CD4-positive, CD25-positive, alpha-beta regulatory T cell (primary cell): Measurements from ENCODE around the gene CRHR2. TPM values are rescaled to one million over a fixed set of nuclear protein-coding genes. Genes with fewer than 3 reads are reported as not detected.
"Not testable (repeated sequence)": the region's sequence is repeated elsewhere in the genome, so short reads cannot be mapped to it uniquely, and the experiment has no call there.

Source experiments
- ATAC-seq, 2 donors: fragments of 150-1000 bp; cut with Tn5 transposase; one replicate each; pipeline ENCODE4 v1.10.0; 2021; ENCODE audit warnings: low read depth in 2 of 2, moderate number of reproducible peaks in 2 of 2, moderate library complexity in 1 of 2
- DNase-seq, 3 donors: peaks; one replicate each; pipeline versions ENCODE4 v3.0.0 to v3.0.0-alpha.2; 2012 to 2022; ENCODE audit warnings: mixed read lengths in 1 of 3
- H3K27ac ChIP-seq: one replicate; pipeline ENCODE4 v1.7.0; 2013; ENCODE audit warnings: mild to moderate bottlenecking, low read length; ENCODE audit not compliant: insufficient read depth, poor library complexity, severe bottlenecking
- H3K27me3 ChIP-seq: one replicate; pipeline ENCODE4 v1.7.0; 2013; ENCODE audit warnings: low read length; ENCODE audit not compliant: control insufficient read depth, insufficient read depth
- H3K36me3 ChIP-seq: one replicate; pipeline ENCODE4 v1.7.0; 2013; ENCODE audit warnings: mild to moderate bottlenecking, low read length, moderate library complexity; ENCODE audit not compliant: control insufficient read depth, insufficient read depth
- H3K4me1 ChIP-seq: 2 replicates; pipeline ENCODE4 v1.7.0; 2013; ENCODE audit warnings: mild to moderate bottlenecking, low read length; ENCODE audit not compliant: insufficient read depth, control insufficient read depth, poor library complexity, severe bottlenecking
- H3K4me3 ChIP-seq: one replicate; pipeline ENCODE4 v1.7.0; 2013; ENCODE audit warnings: low read depth, mild to moderate bottlenecking, low read length, moderate library complexity
- H3K9me3 ChIP-seq, 2 experiments: 1 replicate in 1 of 2; 2 replicates in 1 of 2; pipeline ENCODE4 v1.7.0; 2013; ENCODE audit warnings: low read length in 2 of 2, mild to moderate bottlenecking in 1 of 2, moderate library complexity in 1 of 2; ENCODE audit not compliant: control insufficient read depth in 2 of 2
- H3K27ac Mint-ChIP-seq, 3 donors: one replicate each; pipeline ENCODE4 v1.8.0; 2020 to 2022; ENCODE audit warnings: mild to moderate bottlenecking in 3 of 3, mixed read lengths in 3 of 3, moderate library complexity in 2 of 3
- H3K27me3 Mint-ChIP-seq: one replicate; pipeline ENCODE4 v1.8.0; 2022; ENCODE audit warnings: mild to moderate bottlenecking, mixed read lengths
- H3K36me3 Mint-ChIP-seq: one replicate; pipeline ENCODE4 v1.8.0; 2020; ENCODE audit warnings: mixed read lengths
- H3K4me1 Mint-ChIP-seq, 4 donors: one replicate each; pipeline ENCODE4 v1.8.0; 2020 to 2022; ENCODE audit warnings: mixed read lengths in 4 of 4, mild to moderate bottlenecking in 1 of 4
- H3K4me3 Mint-ChIP-seq, 4 donors: one replicate each; pipeline ENCODE4 v1.8.0; 2020 to 2022; ENCODE audit warnings: mild to moderate bottlenecking in 4 of 4, mixed read lengths in 4 of 4, moderate library complexity in 3 of 4
- H3K9me3 Mint-ChIP-seq, 7 donors: one replicate each; pipeline ENCODE4 v1.8.0; 2020 to 2022; ENCODE audit warnings: mixed read lengths in 7 of 7, mild to moderate bottlenecking in 3 of 7, moderate library complexity in 2 of 7
- polyA plus RNA-seq, 4 donors: library from polyadenylated mRNA; unstranded; fragments of 300-500 nt; fragmentation: Illumina TruSeq; gene quantifications; one replicate each; pipeline ENCODE4 v1.2.3, GENCODE V29; 2021
- total RNA-seq: library from RNA; stranded (reverse); gene quantifications from one replicate; pipeline ENCODE4 v1.2.3, GENCODE V29; 2022

Gene CRHR2
- total and polyA plus RNA-seq, 5 donors from 2014 or later: not detected

GRCh38 chr7:30642322-30642721 lies 39.9 kb downstream of the CRHR2 start:
- peak overlapping the region in 1 of 3 donors; percentile 54 for H3K27ac Mint-ChIP-seq
- not testable (repeated sequence) for H3K4me1 ChIP-seq, H3K27me3 ChIP-seq, H3K4me1 Mint-ChIP-seq, H3K36me3 Mint-ChIP-seq, H3K27ac ChIP-seq, DNase-seq, H3K4me3 ChIP-seq, H3K27me3 Mint-ChIP-seq, H3K36me3 ChIP-seq, H3K9me3 Mint-ChIP-seq, ATAC-seq, H3K4me3 Mint-ChIP-seq, H3K9me3 ChIP-seq

- no peaks in the 10 kb centered on the region for H3K27me3 ChIP-seq
- ATAC-seq (no peak), DNase-seq (no peak)
- H3K36me3 ChIP-seq: peaks cover 42% of the 10 kb centered on the region
- H3K4me3 Mint-ChIP-seq: no peak overlapping the region
- peaks cover 0 to 2% (median 0%) of the 10 kb centered on the region in 4 donors for H3K4me1 Mint-ChIP-seq
- no peak overlapping the region for H3K27ac Mint-ChIP-seq
- no peaks in the 10 kb centered on the region for H3K4me1 ChIP-seq
- no peak overlapping the region for H3K27ac ChIP-seq
- no peak overlapping the region for H3K4me3 ChIP-seq
- no peaks in the 10 kb centered on the region for H3K27me3 Mint-ChIP-seq
- H3K9me3 ChIP-seq: no peaks in the 10 kb centered on the region
- H3K9me3 Mint-ChIP-seq: no peaks in the 10 kb centered on the region
- H3K36me3 Mint-ChIP-seq: peaks cover 35% of the 10 kb centered on the region
Measured at GRCh38 chr7:30635798-30636197, 46.5 kb downstream of the CRHR2 start.

- no peak overlapping the region for H3K27ac Mint-ChIP-seq
- no peaks in the 10 kb centered on the region for H3K27me3 ChIP-seq
Measured at GRCh38 chr7:30634634-30635201, 47.5 kb downstream of the CRHR2 start.

GRCh38 chr7:30634193-30634626 lies 48.0 kb downstream of the CRHR2 start:
- Histone ChIP-seq H3K27me3 (no peaks in the 10 kb centered on the region), H3K4me3 (no peak overlapping the region), H3K36me3 (peaks cover 56% of the 10 kb centered on the region), H3K9me3 (no peaks in the 10 kb centered on the region), H3K27ac (no peak overlapping the region), H3K4me1 (no peaks in the 10 kb centered on the region)
- no peaks in the 10 kb centered on the region for H3K27me3 Mint-ChIP-seq
- no peaks in the 10 kb centered on the region for H3K9me3 Mint-ChIP-seq
- H3K4me3 Mint-ChIP-seq: no peak overlapping the region
- peaks cover 40% of the 10 kb centered on the region for H3K36me3 Mint-ChIP-seq
- no peak overlapping the region for H3K27ac Mint-ChIP-seq
- no peak for ATAC-seq
- H3K4me1 Mint-ChIP-seq: peaks cover 0 to 2% (median 0%) of the 10 kb centered on the region in 4 donors
- DNase-seq: no peak

More at GRCh38 chr7:30634634-30635201, 47.5 kb downstream of the CRHR2 start:
- no peaks in the 10 kb centered on the region for H3K9me3 Mint-ChIP-seq
- peaks cover 0 to 2% (median 0%) of the 10 kb centered on the region in 4 donors for H3K4me1 Mint-ChIP-seq
- no peaks in the 10 kb centered on the region for H3K27me3 Mint-ChIP-seq
- ATAC-seq: no peak
- H3K4me3 Mint-ChIP-seq: no peak overlapping the region
- Histone ChIP-seq H3K4me1 (no peaks in the 10 kb centered on the region), H3K4me3 (no peak overlapping the region), H3K9me3 (no peaks in the 10 kb centered on the region), H3K36me3 (peaks cover 51% of the 10 kb centered on the region), H3K27ac (no peak overlapping the region)
- no peak for DNase-seq
- H3K36me3 Mint-ChIP-seq: peaks cover 39% of the 10 kb centered on the region

GRCh38 chr7:30633223-30633622 lies 49.0 kb downstream of the CRHR2 start:
- Histone ChIP-seq H3K27ac (no peak overlapping the region), H3K4me3 (no peak overlapping the region), H3K4me1 (no peaks in the 10 kb centered on the region), H3K36me3 (peaks cover 66% of the 10 kb centered on the region), H3K9me3 (no peaks in the 10 kb centered on the region), H3K27me3 (no peaks in the 10 kb centered on the region)
- H3K27ac Mint-ChIP-seq: peak overlapping the region in 1 of 3 donors; percentile 0
- peaks cover 0 to 2% (median 0%) of the 10 kb centered on the region in 7 donors for H3K9me3 Mint-ChIP-seq
- no peaks in the 10 kb centered on the region for H3K27me3 Mint-ChIP-seq
- no peak for ATAC-seq
- no peak for DNase-seq
- peaks cover 50% of the 10 kb centered on the region for H3K36me3 Mint-ChIP-seq
- H3K4me3 Mint-ChIP-seq: no peak overlapping the region
- peaks cover 0 to 2% (median 0%) of the 10 kb centered on the region in 4 donors for H3K4me1 Mint-ChIP-seq

- Histone ChIP-seq H3K4me1 (no peaks in the 10 kb centered on the region), H3K4me3 (no peak overlapping the region), H3K27ac (no peak overlapping the region), H3K9me3 (no peaks in the 10 kb centered on the region), H3K36me3 (peaks cover 86% of the 10 kb centered on the region), H3K27me3 (no peaks in the 10 kb centered on the region)
- Mint-ChIP-seq H3K9me3 (peaks cover 0 to 2% (median 0%) of the 10 kb centered on the region in 7 donors), H3K27me3 (no peaks in the 10 kb centered on the region), H3K36me3 (peaks cover 55% of the 10 kb centered on the region), H3K4me3 (no peak overlapping the region), H3K27ac (no peak overlapping the region), H3K4me1 (peaks cover 0 to 8% (median 4%) of the 10 kb centered on the region in 4 donors)
- DNase-seq (no peak), ATAC-seq (no peak)
Measured at GRCh38 chr7:30630986-30631385, 51.3 kb downstream of the CRHR2 start.

- H3K4me1 ChIP-seq: no peaks in the 10 kb centered on the region
- no peak for ATAC-seq
- H3K9me3 ChIP-seq: no peaks in the 10 kb centered on the region
- no peaks in the 10 kb centered on the region for H3K27me3 ChIP-seq
- H3K36me3 ChIP-seq: peaks cover 84% of the 10 kb centered on the region
- Mint-ChIP-seq H3K27ac (peak overlapping the region in 1 of 3 donors; percentile 69), H3K9me3 (peaks cover 0 to 2% (median 0%) of the 10 kb centered on the region in 7 donors), H3K27me3 (no peaks in the 10 kb centered on the region), H3K4me1 (peaks cover 0 to 8% (median 7%) of the 10 kb centered on the region in 4 donors), H3K36me3 (peaks cover 52% of the 10 kb centered on the region), H3K4me3 (no peak overlapping the region)
- H3K27ac ChIP-seq: no peak overlapping the region
- no peak overlapping the region for H3K4me3 ChIP-seq
- DNase-seq: peak in 1 of 3 donors; percentile 60
Measured at GRCh38 chr7:30627026-30627425, 55.2 kb downstream of the CRHR2 start.

GRCh38 chr7:30625283-30625682 lies 57.0 kb downstream of the CRHR2 start:
- peaks cover 55% of the 10 kb centered on the region for H3K36me3 Mint-ChIP-seq
- peaks cover 0 to 2% (median 0%) of the 10 kb centered on the region in 7 donors for H3K9me3 Mint-ChIP-seq
- DNase-seq (no peak), ATAC-seq (no peak)
- H3K27ac Mint-ChIP-seq: no peak overlapping the region
- H3K4me1 ChIP-seq: no peaks in the 10 kb centered on the region
- no peak overlapping the region for H3K4me3 ChIP-seq
- H3K4me1 Mint-ChIP-seq: peaks cover 0 to 8% (median 7%) of the 10 kb centered on the region in 4 donors
- H3K27me3 ChIP-seq: no peaks in the 10 kb centered on the region
- H3K36me3 ChIP-seq: peaks cover 86% of the 10 kb centered on the region
- no peak overlapping the region for H3K4me3 Mint-ChIP-seq
- no peaks in the 10 kb centered on the region for H3K27me3 Mint-ChIP-seq
- no peak overlapping the region for H3K27ac ChIP-seq
- H3K9me3 ChIP-seq: no peaks in the 10 kb centered on the region
